Ectodermal cell (in vitro differentiated cells): ENCODE measurements around the gene ZMIZ1.

Source experiments
- H3K27ac ChIP-seq: 2 replicates; pipeline ENCODE4 v1.7.0; 2013; ENCODE audit warnings: mild to moderate bottlenecking, low read depth, low read length; ENCODE audit not compliant: insufficient read depth, poor library complexity, severe bottlenecking
- H3K27me3 ChIP-seq: 2 replicates; pipeline ENCODE4 v1.7.0; 2013; ENCODE audit warnings: mild to moderate bottlenecking, low read length; ENCODE audit not compliant: insufficient read depth, control insufficient read depth, poor library complexity, severe bottlenecking
- H3K36me3 ChIP-seq: one replicate; pipeline ENCODE4 v1.7.0; 2013; ENCODE audit warnings: low read length; ENCODE audit not compliant: control insufficient read depth, insufficient read depth
- H3K4me1 ChIP-seq: one replicate; pipeline ENCODE4 v1.7.0; 2013; ENCODE audit warnings: low read length; ENCODE audit not compliant: control insufficient read depth, insufficient read depth
- H3K4me3 ChIP-seq: 2 replicates; pipeline ENCODE4 v1.7.0; 2013; ENCODE audit warnings: low read depth, low read length, control low read depth; ENCODE audit not compliant: insufficient read depth
- H3K9me3 ChIP-seq: 2 replicates; pipeline ENCODE4 v1.7.0; 2013; ENCODE audit warnings: mild to moderate bottlenecking, low read length, moderate library complexity; ENCODE audit not compliant: control insufficient read depth
- WGBS, 2 experiments: methylation state at CpG; one replicate each; pipeline ENCODE4 v1.1.7; 2013; ENCODE audit warnings: missing lambda C conversion rate in 2 of 2; 5-methylcytosine and 5-hydroxymethylcytosine counted together

Gene ZMIZ1

GRCh38 chr10:79298403-79299244, 229.9 kb downstream of the ZMIZ1 start:
- Histone ChIP-seq H3K27ac (no peak overlapping the region), H3K4me3 (no peak overlapping the region), H3K27me3 (no peaks in the 10 kb centered on the region), H3K36me3 (peaks cover 75% of the 10 kb centered on the region), H3K9me3 (no peaks in the 10 kb centered on the region), H3K4me1 (no peaks in the 10 kb centered on the region)
- 95 to 96% methylated on average over 27 of the region's 27 CpGs for WGBS, 2 experiments

- WGBS, 2 experiments: 93 to 95% methylated on average over 13 of the region's 13 CpGs
- Histone ChIP-seq H3K27me3 (no peaks in the 10 kb centered on the region), H3K4me3 (no peak overlapping the region), H3K9me3 (no peaks in the 10 kb centered on the region), H3K4me1 (no peaks in the 10 kb centered on the region), H3K27ac (no peak overlapping the region), H3K36me3 (peaks cover 74% of the 10 kb centered on the region)
Measured at GRCh38 chr10:79299397-79300241, 230.9 kb downstream of the ZMIZ1 start.

- Histone ChIP-seq H3K4me3 (no peak overlapping the region), H3K9me3 (no peaks in the 10 kb centered on the region), H3K27me3 (no peaks in the 10 kb centered on the region), H3K36me3 (peaks cover 76% of the 10 kb centered on the region), H3K4me1 (no peaks in the 10 kb centered on the region), H3K27ac (no peak overlapping the region)
- WGBS, 2 experiments: 95 to 96% methylated on average over 24 of the region's 24 CpGs
Measured at GRCh38 chr10:79300711-79301110, 231.9 kb downstream of the ZMIZ1 start.

- WGBS, 2 experiments: 92 to 93% methylated on average over 19 of the region's 19 CpGs
- H3K27ac ChIP-seq: no peak overlapping the region
- H3K4me1 ChIP-seq: no peaks in the 10 kb centered on the region
- H3K36me3 ChIP-seq: peaks cover 76% of the 10 kb centered on the region
- no peak overlapping the region for H3K4me3 ChIP-seq
- H3K27me3 ChIP-seq: no peaks in the 10 kb centered on the region
- H3K9me3 ChIP-seq: no peaks in the 10 kb centered on the region
Measured at GRCh38 chr10:79301754-79302530, 233.2 kb downstream of the ZMIZ1 start.

- H3K4me1 ChIP-seq: no peaks in the 10 kb centered on the region
- 96 to 97% methylated on average over 25 of the region's 25 CpGs for WGBS, 2 experiments
Measured at GRCh38 chr10:79303631-79304478, 235.1 kb downstream of the ZMIZ1 start.

GRCh38 chr10:79304479-79305087, 235.8 kb downstream of the ZMIZ1 start:
- no peak overlapping the region for H3K27ac ChIP-seq
- H3K9me3 ChIP-seq: no peaks in the 10 kb centered on the region
- WGBS, 2 experiments: 88 to 89% methylated on average over 6 of the region's 6 CpGs
- no peaks in the 10 kb centered on the region for H3K4me1 ChIP-seq
- no peak overlapping the region for H3K4me3 ChIP-seq
- peaks cover 75% of the 10 kb centered on the region for H3K36me3 ChIP-seq
- no peaks in the 10 kb centered on the region for H3K27me3 ChIP-seq

More at GRCh38 chr10:79303631-79304478, 235.1 kb downstream of the ZMIZ1 start:
- Histone ChIP-seq H3K4me3 (no peak overlapping the region), H3K27me3 (no peaks in the 10 kb centered on the region), H3K9me3 (no peaks in the 10 kb centered on the region), H3K27ac (no peak overlapping the region), H3K36me3 (peaks cover 75% of the 10 kb centered on the region)

GRCh38 chr10:79305515-79305914, 236.7 kb downstream of the ZMIZ1 start:
- Histone ChIP-seq H3K36me3 (peaks cover 67% of the 10 kb centered on the region), H3K27me3 (no peaks in the 10 kb centered on the region)

GRCh38 chr10:79305988-79306387, 237.2 kb downstream of the ZMIZ1 start:
- Histone ChIP-seq H3K27me3 (no peaks in the 10 kb centered on the region), H3K27ac (no peak overlapping the region), H3K9me3 (no peaks in the 10 kb centered on the region), H3K4me3 (no peak overlapping the region), H3K36me3 (peaks cover 64% of the 10 kb centered on the region), H3K4me1 (peaks cover 8% of the 10 kb centered on the region)
- 95 to 96% methylated on average over 15 of the region's 15 CpGs for WGBS, 2 experiments

More at GRCh38 chr10:79305515-79305914, 236.7 kb downstream of the ZMIZ1 start:
- 84 to 87% methylated on average over 8 of the region's 8 CpGs for WGBS, 2 experiments
- Histone ChIP-seq H3K4me3 (no peak overlapping the region), H3K9me3 (no peaks in the 10 kb centered on the region), H3K27ac (no peak overlapping the region), H3K4me1 (peaks cover 4% of the 10 kb centered on the region)

- Histone ChIP-seq H3K27me3 (no peaks in the 10 kb centered on the region), H3K27ac (no peak overlapping the region), H3K4me3 (no peak overlapping the region), H3K9me3 (no peaks in the 10 kb centered on the region), H3K4me1 (peaks cover 8% of the 10 kb centered on the region), H3K36me3 (peaks cover 65% of the 10 kb centered on the region)
- 95 to 96% methylated on average over 8 of the region's 8 CpGs for WGBS, 2 experiments
Measured at GRCh38 chr10:79306644-79307220, 238.0 kb downstream of the ZMIZ1 start.
